GM12875 (cell line): ENCODE results near the gene PCDH15.
"Not testable (repeated sequence)": the region's sequence is repeated elsewhere in the genome, so short reads cannot be mapped to it uniquely, and the experiment has no call there.

ENCODE experiments used
- H3K4me3 ChIP-seq: one replicate; pipeline ENCODE4 v1.5.1; 2011; ENCODE audit warnings: low read depth, low read length, control low read depth
- CTCF ChIP-seq: IDR thresholded peaks from 2 replicates; pipeline ENCODE4 v1.5.1; 2011; ENCODE audit warnings: low read depth, mild to moderate bottlenecking, control low read depth, inconsistent platforms, low read length, moderate library complexity, borderline replicate concordance; ENCODE audit not compliant: insufficient read depth

Gene PCDH15

GRCh38 chr10:53977267-53977666, 823.8 kb downstream of the PCDH15 start:
- no peak overlapping the region for H3K4me3 ChIP-seq
- TF ChIP-seq CTCF, result no peak

- no peak for TF ChIP-seq CTCF
- H3K4me3 ChIP-seq, result no peak overlapping the region
Measured at GRCh38 chr10:53957401-53957800, 843.6 kb downstream of the PCDH15 start.

- no peak for TF ChIP-seq CTCF
- no peak overlapping the region for H3K4me3 ChIP-seq
Measured at GRCh38 chr10:53955091-53955490, 845.9 kb downstream of the PCDH15 start.

GRCh38 chr10:53952698-53953630, 848.1 kb downstream of the PCDH15 start:
- no peak for TF ChIP-seq CTCF
- no peak overlapping the region for H3K4me3 ChIP-seq

- H3K4me3 ChIP-seq, result no peak overlapping the region
- TF ChIP-seq CTCF, result no peak
Measured at GRCh38 chr10:53939654-53940053, 861.4 kb downstream of the PCDH15 start.

- H3K4me3 ChIP-seq, result no peak overlapping the region
- no peak for TF ChIP-seq CTCF
Measured at GRCh38 chr10:53930648-53931047, 870.4 kb downstream of the PCDH15 start.

GRCh38 chr10:53924051-53924700, 876.9 kb downstream of the PCDH15 start:
- not testable (repeated sequence) for H3K4me3 ChIP-seq
